IMR-90 (cell line): Measurements from ENCODE around the gene HNF1B. TPM values are rescaled to one million over a fixed set of nuclear protein-coding genes. Genes with fewer than 3 reads are reported as not detected.

ENCODE experiments used
- ATAC-seq: fragments of 200-7000 bp; cut with Tn5 transposase; 2 replicates; pipeline ENCODE4 v1.9.1; 2020; ENCODE audit warnings: low read depth, mild to moderate bottlenecking, moderate library complexity
- BruUV-seq: library from RNA; stranded (reverse); fragments of 400-500 nt; replicated peaks from 2 replicates; lab custom pipeline; 2021; lab: Mats Ljungman, UMichigan
- CTCF ChIA-PET: fragments of 300-600 bp; formaldehyde crosslinking; extraction: SDS; loops from one replicate; lab custom pipeline; 2021; ENCODE audit warnings: antibody characterized with exemption; lab: Yijun Ruan, JAX
- POLR2A ChIA-PET: fragments of 300-600 bp; sonication (Branson Sonifier 250); formaldehyde crosslinking; loops from one replicate; lab custom pipeline; 2022; ENCODE audit warnings: antibody characterized with exemption; ENCODE audit not compliant: unreplicated experiment; lab: Charles Lee
- DNase-seq: peaks from one replicate; pipeline ENCODE4 v3.0.0; 2013
- H2AFZ ChIP-seq: replicated peaks from 2 replicates; pipeline ENCODE3; 2013; ENCODE audit warnings: low read length, mild to moderate bottlenecking; ENCODE audit not compliant: poor library complexity
- H2AK5ac ChIP-seq: 2 replicates; pipeline ENCODE4 v1.6.1; 2013; ENCODE audit warnings: low read depth, low read length, inconsistent platforms
- H2AK9ac ChIP-seq: replicated peaks from 2 replicates; pipeline ENCODE3; 2013; ENCODE audit warnings: mild to moderate bottlenecking, low read depth, low read length, moderate library complexity; ENCODE audit not compliant: poor library complexity
- H2BK120ac ChIP-seq: 2 replicates; pipeline ENCODE4 v1.6.1; 2013; ENCODE audit warnings: low read depth, low read length, inconsistent platforms
- H2BK15ac ChIP-seq: 3 replicates; pipeline ENCODE4 v1.6.1; 2013; ENCODE audit warnings: low read depth, low read length, inconsistent platforms
- H2BK20ac ChIP-seq: 2 replicates; pipeline ENCODE4 v1.6.1; 2013; ENCODE audit warnings: low read depth, mild to moderate bottlenecking, inconsistent platforms, low read length, moderate library complexity
- H2BK5ac ChIP-seq: 2 replicates; pipeline ENCODE4 v1.6.1; 2013; ENCODE audit warnings: mild to moderate bottlenecking, low read depth, low read length, inconsistent platforms; ENCODE audit not compliant: poor library complexity, severe bottlenecking
- H3K14ac ChIP-seq: replicated peaks from 2 replicates; pipeline ENCODE4 v1.6.1; 2013; ENCODE audit warnings: low read depth, low read length, inconsistent platforms
- H3K18ac ChIP-seq: 2 replicates; pipeline ENCODE4 v1.6.1; 2013; ENCODE audit warnings: low read depth, low read length, control low read depth
- H3K23ac ChIP-seq: 2 replicates; pipeline ENCODE4 v1.6.1; 2013; ENCODE audit warnings: low read depth, low read length, inconsistent platforms
- H3K27ac ChIP-seq: 2 replicates; pipeline ENCODE4 v1.5.1; 2013; ENCODE audit warnings: mild to moderate bottlenecking, control low read depth, low read length; ENCODE audit not compliant: insufficient read depth
- H3K27me3 ChIP-seq: 2 replicates; pipeline ENCODE4 v1.6.1; 2013; ENCODE audit warnings: low read length; ENCODE audit not compliant: control insufficient read depth, insufficient read depth
- H3K36me3 ChIP-seq: 2 replicates; pipeline ENCODE4 v1.6.1; 2013; ENCODE audit warnings: low read length, mixed read lengths; ENCODE audit not compliant: control insufficient read depth, insufficient read depth
- H3K4ac ChIP-seq: 2 replicates; pipeline ENCODE4 v1.6.1; 2013; ENCODE audit warnings: low read depth, low read length, inconsistent platforms
- H3K4me1 ChIP-seq: 2 replicates; pipeline ENCODE4 v1.6.1; 2013; ENCODE audit warnings: low read length, mixed read lengths; ENCODE audit not compliant: control insufficient read depth, insufficient read depth
- H3K4me2 ChIP-seq: 2 replicates; pipeline ENCODE4 v1.6.1; 2013; ENCODE audit warnings: low read depth, mild to moderate bottlenecking, control low read depth, low read length, moderate library complexity
- H3K4me3 ChIP-seq: 2 replicates; pipeline ENCODE4 v1.5.1; 2013; ENCODE audit warnings: low read depth, mild to moderate bottlenecking, control low read depth, low read length, moderate library complexity; ENCODE audit not compliant: insufficient read depth
- H3K56ac ChIP-seq: 2 replicates; pipeline ENCODE4 v1.6.1; 2013; ENCODE audit warnings: low read length, inconsistent platforms; ENCODE audit not compliant: insufficient read depth; ENCODE audit errors: extremely low read depth
- H3K79me1 ChIP-seq, 2 experiments: 2 replicates each; pipeline ENCODE4 v1.6.1; 2013; ENCODE audit warnings: low read length in 2 of 2, inconsistent platforms in 1 of 2, low read depth in 1 of 2
- H3K9ac ChIP-seq: 2 replicates; pipeline ENCODE4 v1.6.1; 2013; ENCODE audit warnings: low read depth, low read length, control low read depth
- H3K9me1 ChIP-seq: 2 replicates; pipeline ENCODE4 v1.6.1; 2013; ENCODE audit warnings: low read length, inconsistent platforms; ENCODE audit not compliant: insufficient read depth
- H3K9me3 ChIP-seq: 2 replicates; pipeline ENCODE4 v1.6.1; 2013; ENCODE audit warnings: low read length; ENCODE audit not compliant: control insufficient read depth, insufficient read depth
- H4K20me1 ChIP-seq: 2 replicates; pipeline ENCODE4 v1.6.1; 2013; ENCODE audit warnings: low read length, inconsistent platforms; ENCODE audit not compliant: insufficient read depth
- H4K5ac ChIP-seq: 2 replicates; pipeline ENCODE4 v1.6.1; 2013; ENCODE audit warnings: mild to moderate bottlenecking, low read depth, low read length, control low read depth
- H4K8ac ChIP-seq, 2 experiments: 2 replicates each; pipeline ENCODE4 v1.6.1; 2013; ENCODE audit warnings: low read depth in 2 of 2, low read length in 2 of 2, control low read depth in 1 of 2, inconsistent platforms in 1 of 2
- H4K91ac ChIP-seq: 2 replicates; pipeline ENCODE4 v1.6.1; 2013; ENCODE audit warnings: low read depth, low read length, inconsistent platforms; ENCODE audit not compliant: insufficient read depth
- BHLHE40 ChIP-seq: fragments of 150-350 bp; IDR thresholded peaks from 2 replicates; pipeline ENCODE4 v1.6.1; 2016; ENCODE audit warnings: mild to moderate bottlenecking, low read depth, low read length
- CEBPB ChIP-seq: IDR thresholded peaks from 2 replicates; pipeline ENCODE4 v1.6.1; 2012; ENCODE audit warnings: low read depth, low read length, improper control_type of control experiment
- CHD1 ChIP-seq: IDR thresholded peaks from 2 replicates; pipeline ENCODE4 v1.6.1; 2012; ENCODE audit warnings: low read depth, low read length, improper control_type of control experiment
- CTCF ChIP-seq: conservative IDR thresholded peaks from 2 replicates; pipeline ENCODE4 v1.5.1; 2012; ENCODE audit warnings: mild to moderate bottlenecking, low read depth, low read length, improper control_type of control experiment
- FOS ChIP-seq: fragments of 150-350 bp; IDR thresholded peaks from 2 replicates; pipeline ENCODE4 v1.6.1; 2016; ENCODE audit warnings: low read depth, low read length
- MAFK ChIP-seq: IDR thresholded peaks from 2 replicates; pipeline ENCODE4 v1.6.1; 2012; ENCODE audit warnings: low read depth, low read length, improper control_type of control experiment
- MAZ ChIP-seq: IDR thresholded peaks from 2 replicates; pipeline ENCODE4 v1.6.1; 2012; ENCODE audit warnings: low read depth, mild to moderate bottlenecking, low read length, improper control_type of control experiment, moderate library complexity, borderline replicate concordance
- MXI1 ChIP-seq: IDR thresholded peaks from 2 replicates; pipeline ENCODE4 v1.6.1; 2012; ENCODE audit warnings: low read depth, mild to moderate bottlenecking, low read length, moderate library complexity, borderline replicate concordance
- NFE2L2 ChIP-seq: fragments of 150-350 bp; IDR thresholded peaks from 2 replicates; pipeline ENCODE4 v1.6.1; 2016; ENCODE audit warnings: low read depth, mild to moderate bottlenecking, low read length
- POLR2A ChIP-seq: IDR thresholded peaks from 2 replicates; pipeline ENCODE4 v1.6.1; 2012; ENCODE audit warnings: mild to moderate bottlenecking, low read depth, low read length
- RAD21 ChIP-seq: IDR thresholded peaks from 2 replicates; pipeline ENCODE4 v1.6.1; 2012; ENCODE audit warnings: low read length, improper control_type of control experiment
- RCOR1 ChIP-seq: IDR thresholded peaks from 2 replicates; pipeline ENCODE4 v1.6.1; 2012; ENCODE audit warnings: mild to moderate bottlenecking, low read length, improper control_type of control experiment; ENCODE audit not compliant: insufficient replicate concordance
- RFX5 ChIP-seq: IDR thresholded peaks from 2 replicates; pipeline ENCODE4 v1.8.0; 2012; ENCODE audit warnings: low read depth, mild to moderate bottlenecking, low read length, moderate library complexity
- SMC3 ChIP-seq: fragments of 150-350 bp; IDR thresholded peaks from 2 replicates; pipeline ENCODE4 v1.6.1; 2016; ENCODE audit warnings: low read depth, mild to moderate bottlenecking, antibody characterized with exemption, low read length, moderate library complexity
- USF2 ChIP-seq: fragments of 150-350 bp; IDR thresholded peaks from 2 replicates; pipeline ENCODE4 v1.6.1; 2017; ENCODE audit warnings: mild to moderate bottlenecking, antibody characterized with exemption, low read length, low read depth
- WGBS, 2 experiments: methylation state at CpG; one replicate each; pipeline versions ENCODE4 v1.1.5 to v1.1.7; 2013; ENCODE audit warnings: missing lambda C conversion rate in 2 of 2; ENCODE audit not compliant: insufficient read length in 1 of 2; ENCODE audit errors: extremely low coverage in 2 of 2; 5-methylcytosine and 5-hydroxymethylcytosine counted together
- dilution Hi-C: fragments of 300-500 bp; cut with HindIII; formaldehyde crosslinking; loops from one replicate; pipeline ENCODE4 v1.14.3; 2018; ENCODE audit warnings: low sequenced_read_pairs; ENCODE audit not compliant: unreplicated experiment
- in situ Hi-C: fragments of 300-500 bp; cut with MboI; formaldehyde crosslinking; loops from 3 replicates; pipeline ENCODE4 v1.14.3; 2019; ENCODE audit warnings: low sequenced_read_pairs, inconsistent platforms, mixed read lengths
- intact Hi-C: fragments of 100-400 bp; cut with micrococcal nuclease; formaldehyde crosslinking; loops from 2 replicates; pipeline ENCODE4 v1.10.0; 2022
- polyA plus RNA-seq, 3 experiments: library from polyadenylated mRNA; depleted of rRNA; stranded (reverse); fragments of >200 nt; gene quantifications; 2 replicates each; pipeline ENCODE4 v1.2.3, GENCODE V29; 2012; ENCODE audit warnings: low replicate concordance in 1 of 3
- total RNA-seq: library from RNA; depleted of rRNA; stranded (reverse); fragments of >200 nt; gene quantifications from 2 replicates; pipeline ENCODE4 v1.2.3, GENCODE V29; 2012
- TF ChIP-seq, protein P1 (sequence below): fragments of 150-350 bp; IDR thresholded peaks from 2 replicates; pipeline ENCODE4 v1.6.1; 2016; ENCODE audit warnings: low read depth, mild to moderate bottlenecking, low read length, moderate library complexity, borderline replicate concordance

HNF1B gene
- total and polyA plus RNA-seq, 2 of the 4 experiments (the other 2 are of a cell fraction): not detected

GRCh38 chr17:37667039-37667438, 77.8 kb downstream of the HNF1B start:
- Histone ChIP-seq H2BK5ac (no peak overlapping the region), H2BK15ac (no peak overlapping the region), H3K4ac (no peak overlapping the region), H3K4me3 (no peak overlapping the region), H3K23ac (no peak overlapping the region), H2AK9ac (no peak overlapping the region), H3K14ac (no peak overlapping the region), H3K18ac (no peak overlapping the region), H3K56ac (no peak overlapping the region), H3K4me1 (peaks cover 14% of the 10 kb centered on the region), H3K9ac (no peak overlapping the region), H2AFZ (no peak overlapping the region), H3K79me1 (no peaks in the 10 kb centered on the region), H2AK5ac (no peak overlapping the region), H3K9me1 (peaks cover 16% of the 10 kb centered on the region), H2BK20ac (no peak overlapping the region), H3K36me3 (no peaks in the 10 kb centered on the region), H3K4me2 (no peak overlapping the region), H2BK120ac (no peak overlapping the region), H3K27me3 (no peaks in the 10 kb centered on the region), H3K27ac (no peak overlapping the region), H3K9me3 (no peaks in the 10 kb centered on the region), H4K91ac (no peak overlapping the region), H4K20me1 (no peaks in the 10 kb centered on the region), H4K5ac (no peak overlapping the region), H4K8ac (no peak overlapping the region)
- intact Hi-C loops: no loop called here
- DNase-seq (no peak), ATAC-seq (no peak)
- no peak for TF ChIP-seq MAFK
- no peak for TF ChIP-seq NFE2L2
- no peak for TF ChIP-seq CHD1
- no peak for TF ChIP-seq RFX5
- no peak for TF ChIP-seq MXI1
- TF ChIP-seq, protein P1, sequence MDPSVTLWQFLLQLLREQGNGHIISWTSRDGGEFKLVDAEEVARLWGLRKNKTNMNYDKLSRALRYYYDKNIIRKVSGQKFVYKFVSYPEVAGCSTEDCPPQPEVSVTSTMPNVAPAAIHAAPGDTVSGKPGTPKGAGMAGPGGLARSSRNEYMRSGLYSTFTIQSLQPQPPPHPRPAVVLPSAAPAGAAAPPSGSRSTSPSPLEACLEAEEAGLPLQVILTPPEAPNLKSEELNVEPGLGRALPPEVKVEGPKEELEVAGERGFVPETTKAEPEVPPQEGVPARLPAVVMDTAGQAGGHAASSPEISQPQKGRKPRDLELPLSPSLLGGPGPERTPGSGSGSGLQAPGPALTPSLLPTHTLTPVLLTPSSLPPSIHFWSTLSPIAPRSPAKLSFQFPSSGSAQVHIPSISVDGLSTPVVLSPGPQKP: no peak
- TF ChIP-seq POLR2A: no peak
- no peak for TF ChIP-seq USF2
- TF ChIP-seq SMC3: no peak
- no peak for TF ChIP-seq CTCF
- no peak for TF ChIP-seq RAD21
- TF ChIP-seq MAZ: no peak
- TF ChIP-seq RCOR1: no peak
- no peak for TF ChIP-seq BHLHE40
- TF ChIP-seq CEBPB: no peak
- TF ChIP-seq FOS: no peak
- BruUV-seq: no TSS peak
- dilution Hi-C loops: no loop called here
- WGBS, 2 experiments: no CpG with 5 or more reads among the region's 1 CpG
- ChIA-PET CTCF (no interaction called here), POLR2A (no interaction called here)
- in situ Hi-C loops: no loop called here
